ENCODE results near the gene TNIK.
"Not testable (repeated sequence)": the region's sequence is repeated elsewhere in the genome, so short reads cannot be mapped to it uniquely, and the experiment has no call there.

TNIK gene

DNA sequence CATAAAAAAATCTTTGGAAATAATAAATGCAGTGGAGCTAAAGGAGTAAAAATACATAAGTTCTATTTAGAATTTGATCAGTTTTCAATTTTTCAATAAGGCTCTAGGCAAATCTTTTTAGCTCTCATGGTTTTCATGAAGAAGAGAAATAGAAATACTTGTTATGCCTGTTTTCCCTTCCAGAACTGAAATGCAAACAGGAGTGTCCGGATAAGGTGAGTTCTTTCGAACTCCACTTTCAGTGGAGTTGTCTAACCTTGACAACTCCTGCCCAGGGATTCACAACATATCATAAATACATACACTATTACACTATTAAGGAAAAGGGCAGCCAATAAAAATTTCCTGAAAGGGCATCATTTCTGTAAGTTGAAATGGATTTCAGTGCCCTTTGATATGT, 217.3 kb downstream of the TNIK start:
- no peak overlapping the region for H3K4me3 ChIP-seq (ENCODE audit: insufficient read length, low read depth)
- no peak for DNase-seq (ENCODE audit: low read depth, low spot score)
- TF ChIP-seq YY1 (IDR thresholded peaks at IDR 0.05; ENCODE audit: insufficient read depth, insufficient read length) (no peak), ZNF274 (IDR thresholded peaks at IDR 0.05; ENCODE audit: low read depth, low read length) (no peak), SUZ12 (IDR thresholded peaks at IDR 0.05; ENCODE audit: extremely low read depth, insufficient read depth, insufficient read length) (no peak)
- no peaks in the 10 kb centered on the region for H3K36me3 ChIP-seq (ENCODE audit: insufficient read depth, insufficient read length, low read length)
- no peaks in the 10 kb centered on the region for H3K4me1 ChIP-seq (ENCODE audit: insufficient read depth, insufficient read length)
- no peaks in the 10 kb centered on the region for H3K27me3 ChIP-seq (ENCODE audit: insufficient read depth, insufficient read length)
- no peak overlapping the region for H3K9ac ChIP-seq (ENCODE audit: insufficient read length, low read depth)
- no peaks in the 10 kb centered on the region for H3K9me3 ChIP-seq (ENCODE audit: insufficient read depth, low read length)

DNA sequence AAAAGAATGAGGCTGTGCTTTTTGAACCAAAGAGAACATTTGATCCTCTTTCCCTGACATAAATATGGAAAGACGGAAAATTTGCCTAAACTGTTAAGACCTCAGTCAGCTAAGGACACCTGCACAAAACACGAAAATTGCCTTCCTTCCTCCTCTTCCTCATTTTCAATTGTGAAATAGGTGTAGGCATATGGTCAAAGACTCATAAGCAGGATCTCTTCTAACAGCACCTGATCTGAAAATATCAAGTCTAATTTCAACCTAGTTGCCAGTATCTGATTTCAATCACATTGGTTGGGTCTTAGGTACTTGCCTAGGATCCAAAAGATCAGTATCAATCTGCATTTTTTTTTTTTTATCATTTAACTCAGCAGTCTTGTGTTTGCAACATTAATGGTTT, 218.0 kb downstream of the TNIK start:
- Histone ChIP-seq H3K4me3 (ENCODE audit: insufficient read length, low read depth) (no peak overlapping the region), H3K27me3 (ENCODE audit: insufficient read depth, insufficient read length) (no peaks in the 10 kb centered on the region), H3K4me1 (ENCODE audit: insufficient read depth, insufficient read length) (no peaks in the 10 kb centered on the region), H3K9ac (ENCODE audit: insufficient read length, low read depth) (no peak overlapping the region), H3K9me3 (ENCODE audit: insufficient read depth, low read length) (no peaks in the 10 kb centered on the region), H3K36me3 (ENCODE audit: insufficient read depth, insufficient read length, low read length) (no peaks in the 10 kb centered on the region)
- DNase-seq (ENCODE audit: low read depth, low spot score), result no peak
- TF ChIP-seq ZNF274 (IDR thresholded peaks at IDR 0.05; ENCODE audit: low read depth, low read length) (no peak), SUZ12 (IDR thresholded peaks at IDR 0.05; ENCODE audit: extremely low read depth, insufficient read depth, insufficient read length) (no peak), YY1 (IDR thresholded peaks at IDR 0.05; ENCODE audit: insufficient read depth, insufficient read length) (no peak)

- not testable (repeated sequence) for H3K27me3 ChIP-seq (ENCODE audit: insufficient read depth, insufficient read length); H3K9me3 ChIP-seq (ENCODE audit: insufficient read depth, low read length)
These were observed 218.6 kb downstream of the TNIK start for GRCh38 chr3:171241655-171242054.

GRCh38 chr3:171240504-171240835, 219.7 kb downstream of the TNIK start:
- DNase-seq (ENCODE audit: low read depth, low spot score), result no peak
- Histone ChIP-seq H3K4me3 (ENCODE audit: insufficient read length, low read depth) (no peak overlapping the region), H3K27me3 (ENCODE audit: insufficient read depth, insufficient read length) (no peaks in the 10 kb centered on the region), H3K9me3 (ENCODE audit: insufficient read depth, low read length) (no peaks in the 10 kb centered on the region), H3K36me3 (ENCODE audit: insufficient read depth, insufficient read length, low read length) (no peaks in the 10 kb centered on the region), H3K9ac (ENCODE audit: insufficient read length, low read depth) (no peak overlapping the region), H3K4me1 (ENCODE audit: insufficient read depth, insufficient read length) (no peaks in the 10 kb centered on the region)
- no peak for TF ChIP-seq SUZ12 (IDR thresholded peaks at IDR 0.05; ENCODE audit: extremely low read depth, insufficient read depth, insufficient read length)
- no peak for TF ChIP-seq YY1 (IDR thresholded peaks at IDR 0.05; ENCODE audit: insufficient read depth, insufficient read length)
- no peak for TF ChIP-seq ZNF274 (IDR thresholded peaks at IDR 0.05; ENCODE audit: low read depth, low read length)

More at GRCh38 chr3:171241655-171242054, 218.6 kb downstream of the TNIK start:
- not testable (repeated sequence) for H3K9ac ChIP-seq (ENCODE audit: insufficient read length, low read depth); DNase-seq (ENCODE audit: low read depth, low spot score); H3K36me3 ChIP-seq (ENCODE audit: insufficient read depth, insufficient read length, low read length); H3K4me3 ChIP-seq (ENCODE audit: insufficient read length, low read depth); H3K4me1 ChIP-seq (ENCODE audit: insufficient read depth, insufficient read length)

- Histone ChIP-seq H3K4me3 (ENCODE audit: insufficient read length, low read depth) (no peak overlapping the region), H3K9ac (ENCODE audit: insufficient read length, low read depth) (no peak overlapping the region), H3K36me3 (ENCODE audit: insufficient read depth, insufficient read length, low read length) (no peaks in the 10 kb centered on the region), H3K27me3 (ENCODE audit: insufficient read depth, insufficient read length) (no peaks in the 10 kb centered on the region), H3K9me3 (ENCODE audit: insufficient read depth, low read length) (no peaks in the 10 kb centered on the region), H3K4me1 (ENCODE audit: insufficient read depth, insufficient read length) (no peaks in the 10 kb centered on the region)
- no peak for DNase-seq (ENCODE audit: low read depth, low spot score)
- TF ChIP-seq YY1 (IDR thresholded peaks at IDR 0.05; ENCODE audit: insufficient read depth, insufficient read length) (no peak), SUZ12 (IDR thresholded peaks at IDR 0.05; ENCODE audit: extremely low read depth, insufficient read depth, insufficient read length) (no peak), ZNF274 (IDR thresholded peaks at IDR 0.05; ENCODE audit: low read depth, low read length) (no peak)
These were observed 220.3 kb downstream of the TNIK start for GRCh38 chr3:171239757-171240503.

- no peak overlapping the region for H3K9ac ChIP-seq (ENCODE audit: insufficient read length, low read depth)
- H3K4me1 ChIP-seq (ENCODE audit: insufficient read depth, insufficient read length), result no peaks in the 10 kb centered on the region
- H3K27me3 ChIP-seq (ENCODE audit: insufficient read depth, insufficient read length), result no peaks in the 10 kb centered on the region
- no peak for DNase-seq (ENCODE audit: low read depth, low spot score)
- no peaks in the 10 kb centered on the region for H3K36me3 ChIP-seq (ENCODE audit: insufficient read depth, insufficient read length, low read length)
- TF ChIP-seq ZNF274 (IDR thresholded peaks at IDR 0.05; ENCODE audit: low read depth, low read length) (no peak), YY1 (IDR thresholded peaks at IDR 0.05; ENCODE audit: insufficient read depth, insufficient read length) (no peak), SUZ12 (IDR thresholded peaks at IDR 0.05; ENCODE audit: extremely low read depth, insufficient read depth, insufficient read length) (no peak)
- H3K9me3 ChIP-seq (ENCODE audit: insufficient read depth, low read length), result no peaks in the 10 kb centered on the region
- no peak overlapping the region for H3K4me3 ChIP-seq (ENCODE audit: insufficient read length, low read depth)
These were observed 223.2 kb downstream of the TNIK start for GRCh38 chr3:171237009-171237385.

DNA sequence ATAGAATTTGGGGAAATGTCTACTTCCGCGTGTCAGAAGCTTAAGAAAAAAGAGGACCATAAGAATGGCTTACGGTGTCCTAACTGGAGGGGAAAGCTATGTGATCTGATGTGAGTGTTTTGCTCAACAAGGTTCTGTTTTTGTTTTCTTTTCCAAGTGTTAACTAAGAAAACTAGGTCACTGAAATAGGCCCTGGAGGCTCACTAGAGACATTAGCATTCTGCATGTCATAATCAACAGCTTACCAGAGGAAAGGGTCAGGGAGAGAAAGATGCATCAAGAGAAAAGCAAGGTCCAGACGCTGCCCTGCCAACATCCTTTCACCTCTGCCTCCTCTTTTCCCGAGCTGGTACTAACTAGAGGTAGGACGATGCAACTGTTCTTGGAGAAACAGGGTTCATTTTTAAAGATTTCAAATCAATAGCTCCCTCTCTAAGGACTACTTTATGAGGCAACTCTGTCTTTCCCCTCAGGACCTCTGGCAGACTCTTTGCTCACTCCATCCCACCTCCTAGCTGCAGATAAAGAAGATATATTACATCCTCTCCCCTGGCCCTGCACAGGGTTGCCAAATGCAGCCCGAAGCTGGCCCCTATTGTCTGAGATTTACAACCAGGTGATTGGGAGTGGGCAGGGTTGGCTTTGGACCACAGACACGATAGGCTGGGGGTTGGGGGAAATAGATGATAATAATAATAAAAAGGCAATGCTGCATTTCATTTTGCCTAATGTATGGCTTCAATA, 223.8 kb downstream of the TNIK start:
- Histone ChIP-seq H3K9me3 (ENCODE audit: insufficient read depth, low read length) (no peaks in the 10 kb centered on the region), H3K4me1 (ENCODE audit: insufficient read depth, insufficient read length) (no peaks in the 10 kb centered on the region), H3K9ac (ENCODE audit: insufficient read length, low read depth) (no peak overlapping the region), H3K36me3 (ENCODE audit: insufficient read depth, insufficient read length, low read length) (no peaks in the 10 kb centered on the region), H3K4me3 (ENCODE audit: insufficient read length, low read depth) (no peak overlapping the region), H3K27me3 (ENCODE audit: insufficient read depth, insufficient read length) (no peaks in the 10 kb centered on the region)
- TF ChIP-seq SUZ12 (IDR thresholded peaks at IDR 0.05; ENCODE audit: extremely low read depth, insufficient read depth, insufficient read length) (no peak), YY1 (IDR thresholded peaks at IDR 0.05; ENCODE audit: insufficient read depth, insufficient read length) (no peak), ZNF274 (IDR thresholded peaks at IDR 0.05; ENCODE audit: low read depth, low read length) (no peak)
- DNase-seq (ENCODE audit: low read depth, low spot score), result no peak
